Hematopoietic multipotent progenitor cell (in vitro differentiated cells): ENCODE measurements around the gene FLNC. TPM values are rescaled to one million over a fixed set of nuclear protein-coding genes. Genes with fewer than 3 reads are reported as not detected.

Source experiments
- DNase-seq, 3 donors: peaks; one replicate each; pipeline ENCODE4 v3.0.0-alpha.2; 2011 to 2015; ENCODE audit warnings: low read depth in 2 of 3, low spot score in 2 of 3
- total RNA-seq: library from RNA; depleted of rRNA; stranded (reverse); fragments of >200 nt; gene quantifications from one replicate; pipeline ENCODE4 v1.2.3, GENCODE V29; 2012

Gene FLNC
- total RNA-seq, 1 donor = 0.27 TPM

DNA sequence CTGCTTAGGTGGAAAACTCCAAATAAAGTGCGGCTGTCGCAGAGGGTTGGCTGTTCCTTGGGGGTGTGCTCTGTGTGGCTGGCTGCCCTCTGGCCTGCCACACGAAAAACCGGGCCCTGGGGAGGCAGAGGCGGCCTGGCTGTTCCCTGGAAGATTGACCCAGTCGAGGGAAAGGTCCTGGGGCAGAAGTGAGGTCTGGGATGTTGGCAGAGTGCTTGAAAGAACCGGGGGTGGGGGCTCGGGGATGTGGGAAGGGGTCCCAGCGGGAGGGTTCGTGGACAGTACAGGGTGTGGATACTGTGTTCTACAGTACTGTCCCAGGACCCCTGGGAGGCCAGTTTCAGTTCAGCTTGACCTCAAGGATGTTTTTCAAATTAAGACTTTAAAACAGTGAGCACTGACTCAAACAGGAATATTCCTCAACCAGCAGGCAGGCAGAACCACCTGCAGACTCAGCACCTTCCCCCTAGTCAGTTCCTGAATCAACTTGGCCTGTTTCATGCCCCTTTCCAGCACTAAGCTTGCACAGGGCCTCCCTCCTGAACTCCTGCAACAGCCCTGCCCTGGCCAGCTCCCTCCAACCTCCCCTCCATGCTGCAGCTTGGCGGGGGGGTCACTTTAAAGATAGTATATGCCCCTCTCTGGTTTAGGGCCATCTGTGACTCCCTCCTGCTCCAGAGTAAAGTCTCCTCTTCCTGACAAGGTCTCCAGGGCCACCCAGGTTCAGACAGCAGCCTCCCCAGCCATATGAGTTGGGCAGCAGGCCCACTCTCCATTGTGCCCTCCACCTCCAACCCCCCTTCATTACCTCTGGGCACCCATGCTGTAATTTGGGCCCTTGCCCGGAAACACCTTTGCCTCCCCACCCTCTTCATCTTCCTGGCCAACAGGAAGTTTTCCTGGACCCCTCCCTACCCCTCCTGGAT lies 29.3 kb downstream of the FLNC start:
- no peak for DNase-seq

DNA sequence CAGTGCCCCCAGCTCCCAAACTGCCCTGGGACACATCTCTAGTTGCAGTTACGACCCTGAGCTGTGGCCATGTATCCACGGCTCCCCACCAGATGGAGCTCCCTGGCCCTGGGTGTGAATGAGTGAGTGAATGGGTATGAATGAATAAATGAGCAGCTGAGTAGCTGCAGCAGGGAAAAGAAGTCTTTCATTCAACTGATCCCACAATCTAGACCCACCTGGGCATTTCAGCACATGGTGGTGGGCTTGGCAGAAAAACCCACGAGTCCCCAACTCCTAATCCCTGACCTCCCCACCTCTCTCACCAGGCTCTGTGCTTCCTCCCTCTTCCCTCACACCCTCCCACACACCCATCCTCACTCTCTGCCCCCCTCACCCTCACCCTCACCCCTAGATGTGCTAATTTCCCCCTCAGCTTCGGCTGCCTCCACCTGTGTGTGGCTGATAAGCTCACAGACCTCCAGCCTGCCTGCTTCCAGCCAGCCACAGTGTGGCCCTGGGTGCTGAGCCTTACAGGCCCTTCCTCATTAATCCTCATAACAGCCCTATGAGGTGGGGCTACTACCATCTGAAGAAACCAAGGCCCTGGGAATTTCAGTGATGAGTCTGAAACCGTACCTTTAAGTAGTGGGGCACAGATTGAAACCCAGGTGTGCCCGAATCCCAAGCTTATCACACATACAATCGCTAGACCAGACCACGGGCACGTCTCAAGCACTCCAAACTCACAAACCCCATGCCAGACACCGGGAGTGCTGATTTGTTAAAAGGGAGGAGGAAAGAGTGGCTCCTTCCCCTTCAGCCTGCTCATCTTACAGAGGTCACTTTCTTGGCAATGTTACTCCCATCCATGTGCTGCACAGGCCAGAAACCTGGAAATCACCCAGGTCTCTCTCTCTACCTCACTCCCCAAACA lies 30.2 kb downstream of the FLNC start:
- DNase-seq = peak in 2 of 3 donors; percentile 73 to 85

DNA sequence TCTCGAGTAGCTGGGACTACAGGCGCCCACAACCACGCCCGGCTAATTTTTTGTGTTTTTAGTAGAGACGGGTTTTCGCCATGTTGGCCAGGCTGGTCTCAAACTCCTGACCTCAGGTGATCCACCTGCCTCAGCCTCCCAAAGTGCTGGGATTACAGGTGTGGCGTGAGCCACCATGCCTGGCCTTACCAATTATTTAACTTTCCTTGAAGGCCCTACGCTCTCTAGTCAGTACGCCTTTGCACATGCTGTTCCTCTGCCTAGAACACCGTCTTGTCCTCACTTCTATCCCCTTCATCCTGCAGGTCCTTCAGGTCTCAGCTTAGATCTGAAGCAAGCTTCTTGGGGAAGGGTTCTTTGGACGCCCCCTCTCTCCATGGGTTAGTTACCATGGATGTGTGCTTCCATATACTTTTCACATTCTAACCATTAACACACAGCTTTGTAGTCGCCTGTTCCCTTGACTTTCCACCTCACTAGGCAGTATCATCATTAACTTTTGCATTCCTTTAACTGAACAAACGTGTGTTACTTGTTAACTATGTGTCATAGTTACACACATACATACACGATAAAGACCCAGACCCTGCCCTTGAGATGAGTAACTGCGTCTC lies 31.9 kb downstream of the FLNC start:
- DNase-seq = no peak

DNA sequence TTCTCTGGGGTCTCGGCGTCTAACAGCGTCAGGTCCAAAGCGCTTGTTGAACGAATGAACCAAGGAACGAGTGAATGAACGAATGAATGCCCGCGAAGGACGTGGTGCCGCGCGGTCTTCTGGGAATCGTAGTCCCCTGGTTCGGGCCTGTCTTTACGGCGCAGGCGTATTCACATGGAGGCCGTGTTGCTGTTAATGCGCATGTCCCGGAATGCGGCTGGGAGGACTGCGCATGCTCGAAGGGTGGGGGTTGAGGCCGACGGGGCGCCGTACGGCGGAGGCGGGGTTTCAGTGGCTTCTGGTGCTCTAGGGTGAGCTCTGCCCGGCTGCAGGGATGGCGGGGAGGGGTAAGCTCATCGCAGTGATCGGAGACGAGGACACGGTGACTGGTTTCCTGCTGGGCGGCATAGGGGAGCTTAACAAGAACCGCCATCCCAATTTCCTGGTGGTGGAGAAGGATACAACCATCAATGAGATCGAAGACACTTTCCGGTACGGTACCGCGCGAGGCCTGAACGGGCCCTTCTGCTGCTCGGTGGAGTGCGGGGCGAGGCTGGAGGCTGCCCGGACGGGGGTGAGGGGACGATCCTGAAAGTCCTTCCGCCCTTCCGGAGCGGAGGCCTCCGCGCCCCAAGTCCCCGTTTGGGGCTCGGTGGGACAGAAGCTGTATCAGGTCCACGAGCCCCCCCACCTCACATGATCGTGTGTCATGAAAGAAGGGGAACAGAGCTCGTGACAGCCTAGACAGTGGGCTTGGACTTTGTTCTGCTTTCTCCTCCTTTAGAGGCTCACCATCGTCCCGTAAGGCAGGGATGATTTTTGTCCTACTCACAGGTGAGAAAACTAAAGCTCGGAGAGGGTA lies 32.6 kb downstream of the FLNC start, which contains the start of gene ATP6V1F:
Gene ATP6V1F, plus strand, starts transcription at position 286 of the 862 bp plus-strand sequence. Its CDS starts 49 bp downstream, at position 335.
- peak; percentile 96 to 99 (median 99) for DNase-seq

DNA sequence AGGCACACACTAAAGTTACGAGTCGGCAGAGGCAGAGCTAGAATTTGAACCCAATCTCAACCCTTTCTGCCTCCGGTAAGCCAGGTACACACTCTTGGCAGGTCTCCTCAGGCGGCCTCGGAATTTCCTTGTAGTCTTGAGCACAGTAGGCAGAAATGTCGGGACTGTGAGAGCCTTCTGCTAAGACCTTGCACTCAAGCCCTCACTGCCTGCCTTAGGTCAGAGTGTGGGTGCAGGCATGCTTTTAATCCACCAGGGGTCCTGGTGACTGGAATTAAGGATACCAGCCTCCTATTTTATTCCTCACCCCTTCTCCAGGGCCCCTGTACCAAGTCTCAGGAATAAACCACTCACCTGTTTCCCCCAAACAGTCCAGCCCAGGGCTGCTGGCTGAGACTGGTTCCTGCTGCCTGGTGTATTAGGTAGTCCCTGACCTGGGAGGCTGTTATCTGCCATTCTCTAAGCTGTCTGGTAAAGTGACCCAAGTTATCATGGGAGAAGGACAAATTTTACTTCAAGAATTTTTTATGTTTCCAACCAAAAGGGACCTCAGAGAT lies 33.3 kb downstream of the FLNC start:
- DNase-seq = peak in 2 of 3 donors; percentile 51 to 71

DNA sequence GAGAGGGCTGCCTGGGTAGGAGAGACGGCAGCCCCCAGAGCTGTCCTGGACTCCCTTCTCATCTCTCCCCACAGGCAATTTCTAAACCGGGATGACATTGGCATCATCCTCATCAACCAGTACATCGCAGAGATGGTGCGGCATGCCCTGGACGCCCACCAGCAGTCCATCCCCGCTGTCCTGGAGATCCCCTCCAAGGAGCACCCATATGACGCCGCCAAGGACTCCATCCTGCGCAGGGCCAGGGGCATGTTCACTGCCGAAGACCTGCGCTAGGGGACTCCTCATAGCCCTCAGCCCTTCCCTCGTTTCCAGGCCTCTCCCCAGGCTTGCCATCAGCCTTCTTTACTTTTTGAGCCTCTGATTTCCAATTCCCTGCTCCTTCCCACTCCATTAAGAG lies 35.1 kb downstream of the FLNC start:
- DNase-seq = no peak

DNA sequence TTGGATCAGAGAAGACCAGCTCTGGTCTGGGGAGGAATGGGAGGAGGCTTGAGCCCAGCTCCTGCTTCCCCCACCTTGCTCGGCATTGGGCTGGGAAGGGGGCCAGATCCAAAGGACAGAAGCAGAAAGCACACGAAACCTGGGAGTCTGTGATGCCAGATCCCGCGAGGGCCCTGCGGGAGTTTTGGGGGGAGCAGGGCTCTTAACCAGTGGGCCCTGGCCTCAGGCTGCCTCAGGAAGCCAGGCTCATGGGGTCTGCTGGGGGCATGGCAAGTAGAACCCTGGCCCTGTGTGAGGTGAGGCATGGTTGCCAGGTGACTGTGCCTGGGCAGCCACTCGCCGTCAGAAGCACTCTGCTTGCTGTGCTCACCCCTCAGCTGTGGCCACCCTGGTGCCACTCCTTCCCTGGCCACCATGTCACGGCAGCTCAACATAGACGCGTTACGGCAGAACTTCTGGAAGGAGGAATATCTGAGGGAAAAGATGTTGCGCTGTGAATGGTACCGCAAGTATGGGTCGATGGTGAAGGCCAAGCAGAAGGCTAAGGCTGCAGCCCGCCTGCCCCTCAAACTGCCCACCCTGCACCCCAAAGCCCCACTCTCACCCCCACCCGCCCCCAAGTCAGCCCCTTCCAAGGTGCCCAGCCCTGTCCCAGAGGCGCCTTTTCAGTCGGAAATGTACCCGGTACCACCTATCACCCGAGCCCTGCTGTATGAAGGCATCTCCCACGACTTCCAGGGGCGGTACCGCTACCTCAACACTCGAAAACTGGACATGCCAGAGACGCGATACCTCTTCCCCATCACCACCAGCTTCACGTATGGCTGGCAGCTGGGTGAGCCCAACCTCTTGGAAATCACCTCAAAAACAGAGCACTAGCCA lies 36.0 kb downstream of the FLNC start:
- DNase-seq = no peak

DNA sequence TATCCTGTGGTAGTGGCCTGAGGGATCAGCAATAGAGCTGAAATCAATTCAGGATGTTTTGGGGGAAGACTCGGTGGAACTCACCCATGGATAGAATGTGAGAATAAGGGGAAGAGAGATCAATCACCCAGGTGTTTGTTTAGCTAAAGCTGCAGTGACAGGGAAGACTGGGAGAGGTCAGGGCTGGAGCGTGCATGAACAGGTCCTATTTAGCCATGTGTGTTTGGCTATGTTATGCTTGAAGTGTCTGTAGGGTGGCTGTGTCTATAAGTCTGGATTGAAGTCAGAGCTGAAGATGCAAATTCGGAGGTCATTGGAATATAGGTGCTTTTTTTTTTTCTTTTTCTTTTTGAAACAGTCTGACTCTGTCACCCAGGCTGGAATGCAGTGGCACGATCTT lies 37.0 kb downstream of the FLNC start:
- DNase-seq = no peak

DNA sequence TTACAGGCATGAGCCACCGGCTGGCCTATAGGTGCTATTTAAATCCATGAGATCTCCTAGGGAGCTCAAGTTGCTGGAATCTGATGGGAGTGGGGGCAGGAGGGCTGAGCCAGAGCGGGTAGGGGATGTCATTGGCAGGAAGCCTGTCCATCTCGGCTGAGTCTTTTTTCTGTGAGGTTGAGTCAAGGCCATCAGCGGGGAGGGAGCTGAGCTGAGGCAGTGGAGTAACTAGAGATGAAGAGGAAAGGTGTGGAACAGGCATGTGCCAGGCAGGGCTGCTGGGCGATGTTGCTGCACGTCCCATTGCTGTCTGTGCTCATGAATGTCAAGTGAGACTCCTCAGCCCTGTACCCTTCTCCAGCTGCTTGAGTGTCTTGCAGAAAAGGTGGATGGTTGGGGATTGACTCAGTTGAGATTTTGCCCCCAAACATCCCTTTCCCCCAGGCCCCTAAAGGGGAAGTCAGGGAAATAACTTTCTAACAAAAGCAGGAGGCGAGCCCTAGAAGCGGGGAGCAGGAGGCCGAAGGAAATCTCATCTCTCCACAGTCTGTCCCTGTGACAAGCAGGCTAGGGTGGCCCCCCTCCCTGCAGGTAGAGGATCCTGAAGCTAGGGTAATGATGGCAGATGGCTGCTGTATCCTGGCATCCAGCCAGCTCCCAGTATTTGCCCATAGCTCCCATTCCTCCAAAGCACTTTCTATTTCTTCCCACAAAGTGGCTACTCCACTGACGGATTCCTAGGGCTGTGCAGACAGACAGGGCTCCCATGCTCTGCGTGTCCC lies 37.8 kb downstream of the FLNC start:
- no peak for DNase-seq

DNA sequence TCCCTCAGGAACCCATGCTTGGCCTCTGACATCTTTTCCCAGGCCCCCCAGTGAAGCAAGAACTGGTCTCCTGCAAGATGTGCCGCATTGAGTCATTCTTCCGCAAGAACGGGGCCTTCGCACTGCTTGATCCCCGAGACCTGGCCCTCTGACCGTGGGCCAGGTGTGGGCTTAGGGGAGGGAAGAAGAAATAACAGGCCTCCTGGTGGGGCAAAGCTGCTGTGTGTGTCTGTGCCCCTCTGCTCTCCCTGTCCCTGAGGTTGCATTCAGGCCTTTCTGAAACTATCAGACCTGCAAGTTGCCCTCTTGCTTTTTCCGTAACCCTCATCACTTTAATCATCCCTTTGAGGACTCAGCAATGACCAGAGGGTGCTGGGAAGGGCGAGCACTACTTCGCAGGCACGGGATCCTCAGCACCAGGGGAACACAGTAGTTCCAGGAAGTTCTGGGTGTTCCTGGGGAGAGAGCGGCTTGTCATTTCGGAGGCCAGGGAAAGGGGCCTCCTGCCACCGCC lies 38.5 kb downstream of the FLNC start:
- DNase-seq = no peak

DNA sequence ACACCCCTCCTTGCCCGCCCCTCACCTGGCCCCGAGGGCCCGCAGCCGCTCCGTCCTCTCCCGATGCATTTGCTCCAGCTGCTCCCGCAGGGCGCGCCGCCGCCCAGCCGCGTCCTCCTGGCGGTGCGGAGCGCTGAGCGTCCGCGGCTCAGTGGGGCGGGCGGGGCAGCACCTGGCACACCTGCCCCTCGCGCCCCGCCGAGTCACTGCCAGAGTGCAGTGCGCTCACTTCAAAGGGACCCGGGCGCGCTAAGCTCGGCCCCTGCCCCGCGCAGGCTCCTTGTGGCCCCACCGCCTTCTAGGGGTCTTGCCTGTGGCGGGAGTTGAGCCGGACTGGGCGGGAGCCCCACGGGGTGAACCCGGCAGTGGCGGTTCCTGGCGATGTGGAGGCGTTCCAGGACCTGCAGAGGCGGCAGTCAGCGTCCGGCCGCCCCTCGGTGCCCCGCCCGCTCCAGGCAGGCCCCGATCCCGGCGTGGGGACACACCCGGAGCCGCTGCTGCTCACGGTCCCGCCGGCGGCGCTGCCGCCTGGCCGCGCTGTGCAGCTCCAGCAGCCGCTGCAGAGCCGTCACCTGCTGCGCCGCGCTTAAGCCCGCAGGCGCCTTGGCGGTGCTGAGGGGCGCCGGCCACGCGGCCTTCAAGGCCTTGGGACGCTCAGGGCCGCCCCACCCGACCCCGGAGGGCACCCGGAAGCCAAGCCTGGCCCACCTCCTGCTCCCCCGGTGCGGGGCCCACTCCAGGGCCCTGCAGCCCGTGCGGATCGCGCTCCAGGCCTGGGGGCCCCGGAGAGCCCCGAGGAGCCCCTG lies 39.1 kb downstream of the FLNC start:
- peak in 2 of 3 donors; percentile 44 to 61 for DNase-seq

DNA sequence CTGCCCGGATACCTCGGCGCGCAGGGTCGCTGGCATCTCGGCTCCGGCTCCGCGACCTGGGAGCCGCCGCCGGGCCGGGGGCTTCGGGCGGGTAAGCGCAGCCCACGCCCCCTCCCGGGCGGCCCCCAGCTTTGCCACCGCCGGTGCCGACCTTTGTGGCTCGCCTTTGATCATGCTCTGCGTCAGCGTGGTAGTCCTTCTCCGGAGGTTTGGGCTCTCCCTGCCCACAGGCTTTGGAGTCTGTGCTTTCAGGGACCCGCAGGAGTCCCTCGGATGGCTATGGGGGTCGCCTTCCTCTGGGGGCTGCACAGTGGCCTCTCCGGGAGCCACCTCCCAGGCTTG lies 39.7 kb downstream of the FLNC start:
- peak in 1 of 3 donors; percentile 16 for DNase-seq

DNA sequence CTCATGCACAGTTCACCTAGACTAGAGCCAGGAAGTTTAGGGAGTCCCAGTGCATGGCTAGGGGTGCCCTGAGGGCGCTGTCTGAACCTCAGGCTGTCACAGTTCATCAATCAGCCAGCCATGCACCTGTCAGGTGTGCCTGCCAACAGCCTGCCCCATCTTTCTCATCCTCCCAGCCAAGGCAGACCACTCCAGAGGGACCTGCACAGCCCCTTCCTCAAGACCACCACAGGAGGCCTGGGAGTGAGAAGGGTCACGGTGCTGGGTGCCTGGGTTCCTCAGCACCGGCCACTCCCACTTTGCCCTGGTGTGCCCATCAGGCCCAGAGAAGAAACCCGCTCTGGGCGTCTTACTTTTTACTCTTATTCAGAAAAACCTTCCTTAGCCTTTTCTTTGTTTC lies 40.8 kb downstream of the FLNC start:
- no peak for DNase-seq

DNA sequence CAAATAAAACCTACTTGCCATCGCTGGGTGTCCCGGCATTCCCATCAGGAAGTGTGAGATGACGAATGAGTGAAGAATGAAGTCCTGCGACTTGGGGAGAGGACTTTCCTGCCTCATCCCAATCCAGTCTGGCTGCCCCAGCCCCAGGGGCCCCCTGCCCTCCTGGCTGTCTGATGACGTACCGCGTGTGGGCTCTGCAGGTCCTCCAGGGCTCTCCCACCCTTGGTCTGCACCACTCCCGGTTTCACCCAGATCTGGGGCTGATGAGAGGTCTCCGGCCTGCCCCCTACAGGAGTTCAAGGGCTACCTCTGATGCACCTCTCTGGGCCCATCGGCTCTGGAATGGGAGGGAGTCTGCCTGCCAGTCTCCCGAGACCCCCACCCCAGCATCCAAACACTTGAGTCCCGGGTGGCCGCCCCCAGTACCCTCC lies 42.2 kb downstream of the FLNC start:
- DNase-seq = no peak

DNA sequence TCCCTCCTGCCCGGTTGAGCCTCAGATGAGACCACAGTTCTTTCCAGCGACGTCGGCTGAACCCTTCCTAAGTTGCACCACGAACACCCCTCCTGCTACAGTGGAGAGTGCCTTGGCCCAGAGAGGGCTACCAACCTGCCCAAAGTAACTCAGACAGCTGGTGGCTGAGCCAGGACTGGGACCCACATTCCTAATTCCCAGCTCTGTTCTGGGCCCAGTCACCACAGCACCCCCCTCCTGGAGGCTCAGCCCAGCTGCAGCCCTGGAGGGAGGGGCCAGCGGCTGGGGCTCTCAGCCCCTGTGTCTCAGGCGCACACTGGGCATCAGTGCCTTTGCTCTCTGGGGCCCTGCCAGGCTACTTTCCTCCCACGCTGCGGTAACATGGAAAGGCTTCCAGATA lies 43.0 kb downstream of the FLNC start:
- DNase-seq = no peak

DNA sequence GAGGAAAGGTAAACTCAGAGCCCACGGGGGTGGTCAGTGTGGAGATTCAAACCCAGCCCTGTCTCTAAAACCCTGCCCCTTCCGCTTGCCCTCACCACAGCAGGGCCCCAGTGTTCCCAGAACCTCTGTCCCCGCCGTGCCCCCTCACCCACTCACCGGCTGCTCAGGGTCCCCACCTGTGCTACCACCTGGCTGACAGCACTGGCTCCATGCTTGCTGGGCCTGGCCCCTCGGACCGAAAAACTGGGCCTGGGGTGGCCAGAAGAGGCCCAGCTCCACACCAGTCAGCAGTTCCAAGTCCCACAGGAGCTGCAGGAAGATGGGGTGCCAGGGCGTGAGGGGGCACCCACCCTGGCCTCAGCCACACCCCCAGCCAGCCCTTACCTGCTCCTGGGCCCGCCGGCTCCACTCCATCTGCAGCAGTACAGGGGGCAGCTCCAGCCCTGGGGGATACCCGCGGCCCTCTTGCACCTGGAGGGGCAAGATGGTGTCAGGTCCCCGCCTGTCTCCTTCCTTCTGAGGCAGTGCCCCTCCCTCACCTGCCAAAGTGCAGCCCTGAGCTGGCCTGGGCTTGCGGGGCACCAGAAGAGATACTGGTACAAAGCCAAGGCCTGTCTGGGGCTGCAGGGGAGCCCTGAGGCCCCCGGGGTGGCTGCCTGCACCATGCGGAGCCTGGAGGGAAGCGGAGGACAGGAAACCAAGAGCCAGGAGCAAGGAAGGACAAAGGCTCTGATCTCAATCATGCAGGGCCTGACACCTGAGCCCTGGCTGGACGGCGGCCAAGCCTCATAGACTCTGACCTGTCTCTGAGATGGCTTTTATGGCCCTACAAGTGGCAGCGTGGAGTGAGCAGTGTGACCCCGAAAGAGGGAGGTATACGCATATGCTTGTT lies 44.2 kb downstream of the FLNC start:
- no peak for DNase-seq
